GM18858 (cell line): ENCODE measurements around the gene WDR77.

Experiments used
- ATAC-seq: cut with Tn5 transposase; IDR thresholded peaks from one replicate; pipeline ENCODE4 v1.9.1; 2021; ENCODE audit not compliant: unreplicated experiment

Gene WDR77

DNA sequence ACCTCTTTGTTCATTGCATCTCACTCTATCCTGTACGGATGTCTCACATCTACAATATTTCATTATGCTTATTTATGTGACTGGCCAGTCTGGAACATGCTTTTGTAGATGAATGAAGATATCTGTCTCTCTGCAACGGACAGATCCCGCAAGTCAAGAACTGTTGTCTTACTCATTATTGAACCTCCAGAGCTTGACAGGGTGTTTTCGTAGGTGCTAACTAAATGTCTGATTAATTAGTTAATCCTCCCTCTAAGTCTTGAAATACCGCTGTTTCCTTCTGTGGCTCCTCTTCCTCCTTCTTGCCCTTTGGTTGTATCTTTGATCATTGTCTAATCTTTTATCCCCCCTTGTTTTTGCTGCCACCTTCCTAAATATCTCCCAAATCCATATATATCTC lies 21.5 kb upstream of the WDR77 start:
- ATAC-seq = no peak

- ATAC-seq = no peak
Observed at GRCh38 chr1:111469539-111469938, 20.5 kb upstream of the WDR77 start.

DNA sequence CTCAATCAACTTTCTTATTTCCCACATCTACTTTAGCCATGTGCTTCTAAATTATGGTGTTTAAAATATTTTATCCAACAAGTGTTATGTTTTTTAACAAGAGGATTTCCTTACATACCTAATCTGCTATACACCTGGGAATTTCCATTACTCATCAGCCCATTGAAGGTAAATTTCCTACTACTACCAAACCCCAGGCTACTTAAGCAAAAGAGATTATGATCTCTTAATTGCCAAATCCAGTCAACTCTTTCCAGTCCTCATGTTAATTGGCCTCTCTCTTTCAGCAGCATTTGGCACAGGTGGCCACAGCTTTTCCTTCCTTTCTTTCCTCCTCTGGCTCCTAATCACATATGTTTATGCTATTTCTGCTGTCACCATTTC lies 19.7 kb upstream of the WDR77 start:
- no peak for ATAC-seq

GRCh38 chr1:111467865-111468716 lies 19.0 kb upstream of the WDR77 start:
- no peak for ATAC-seq

GRCh38 chr1:111466480-111466879 lies 17.4 kb upstream of the WDR77 start:
- no peak for ATAC-seq

- ATAC-seq = no peak
Observed at GRCh38 chr1:111465754-111466153, 16.7 kb upstream of the WDR77 start.

DNA sequence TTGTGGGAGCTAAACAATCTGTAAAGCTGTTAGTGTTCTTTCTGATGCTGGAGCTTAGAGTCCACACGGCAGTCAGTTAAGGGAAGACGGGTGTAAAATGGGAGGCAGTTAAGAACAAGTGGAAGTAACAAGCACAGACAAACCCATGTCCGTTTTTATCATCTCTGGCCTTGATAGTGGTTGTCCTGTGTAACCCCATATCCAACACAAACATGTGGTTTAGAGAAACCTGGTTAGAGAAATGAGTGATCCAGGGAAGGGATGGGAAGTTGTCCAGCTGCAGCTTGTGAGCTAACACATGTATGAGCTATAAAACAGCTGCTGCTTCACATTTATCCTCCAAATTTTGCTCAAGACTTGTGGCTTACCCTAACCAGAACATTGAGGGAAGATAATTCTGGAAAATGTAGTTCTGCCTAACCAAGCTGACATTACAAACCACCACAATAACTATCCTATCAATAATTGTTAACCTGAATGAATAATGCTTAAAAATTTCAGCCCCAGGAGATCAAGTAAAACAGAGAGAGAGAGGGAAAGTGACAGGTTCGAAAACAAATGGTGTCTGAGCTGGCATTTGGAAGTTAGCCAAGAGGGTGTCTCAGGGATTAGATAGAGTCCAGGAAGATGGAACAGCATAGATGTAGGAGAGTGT lies 14.1 kb upstream of the WDR77 start:
- ATAC-seq = no peak

DNA sequence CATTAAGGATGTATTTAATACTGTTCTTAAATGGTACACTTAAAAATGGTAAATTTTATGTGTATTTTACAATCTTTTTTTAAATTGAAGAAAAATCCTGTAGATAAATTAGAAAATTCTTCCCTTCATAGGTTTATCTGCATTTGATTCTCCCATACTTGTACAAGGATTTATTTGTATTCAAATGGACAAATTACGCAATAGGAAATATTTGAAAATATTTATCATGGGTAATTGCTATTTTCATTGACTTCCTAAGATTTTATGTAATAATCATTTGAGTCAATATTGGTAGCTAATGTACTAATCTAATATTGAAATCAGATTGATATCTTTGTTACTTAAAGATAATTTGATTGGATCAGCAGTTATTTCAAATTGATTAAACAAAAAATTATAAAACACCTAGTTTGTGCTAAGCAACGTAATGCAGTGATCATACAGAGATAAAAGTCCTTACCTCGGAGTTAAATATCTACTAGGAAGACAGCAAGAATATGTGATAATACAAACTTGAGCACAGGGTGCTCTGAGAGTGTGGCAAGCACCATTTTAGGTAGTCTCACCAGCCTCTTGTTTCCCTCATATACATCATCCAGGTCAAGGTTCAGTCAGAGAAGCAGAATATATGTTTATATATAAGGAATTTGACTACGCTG lies 13.4 kb upstream of the WDR77 start:
- ATAC-seq = no peak

DNA sequence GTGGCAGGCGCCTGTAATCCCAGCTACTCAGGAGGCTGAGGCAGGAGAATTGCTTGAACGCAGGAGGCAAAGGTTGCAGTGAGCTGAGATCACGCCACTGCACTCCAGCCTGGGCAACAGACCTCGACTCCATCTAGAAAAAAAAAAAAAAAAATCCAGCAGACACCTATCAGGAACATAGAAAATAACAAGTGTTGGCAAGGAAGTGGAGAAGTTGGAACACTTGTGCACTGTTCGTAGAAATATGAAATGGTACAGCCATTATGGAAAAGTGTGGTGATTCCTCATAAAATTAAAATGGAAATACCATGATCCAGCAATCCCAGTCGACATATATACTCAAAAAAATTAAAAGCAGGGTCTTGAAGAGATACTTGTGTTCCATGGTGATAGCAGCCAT lies 12.7 kb upstream of the WDR77 start:
- no peak for ATAC-seq

DNA sequence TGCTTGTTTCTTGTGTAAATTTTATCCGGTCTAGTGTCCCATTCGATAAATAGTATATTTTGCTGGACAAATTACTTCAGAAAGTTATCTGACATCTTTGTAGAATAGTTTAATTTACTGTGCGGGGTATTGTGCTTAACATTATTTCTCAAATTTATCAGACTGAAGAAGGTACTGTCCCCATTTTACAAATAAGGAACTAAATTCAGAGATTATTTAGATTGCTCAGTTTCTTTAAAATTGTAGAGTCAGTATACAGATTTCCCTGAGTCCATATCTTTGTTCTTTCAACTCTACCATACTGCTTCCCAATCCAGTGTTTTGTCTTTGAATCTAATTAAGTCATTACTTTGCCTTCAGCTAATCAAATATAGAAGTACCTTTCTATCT lies 6.6 kb upstream of the WDR77 start:
- ATAC-seq = no peak

GRCh38 chr1:111454859-111455641 lies 6.0 kb upstream of the WDR77 start:
- ATAC-seq = no peak

- no peak for ATAC-seq
Observed at GRCh38 chr1:111453706-111454105, 4.7 kb upstream of the WDR77 start.

GRCh38 chr1:111452581-111452980 lies 3.5 kb upstream of the WDR77 start:
- no peak for ATAC-seq

DNA sequence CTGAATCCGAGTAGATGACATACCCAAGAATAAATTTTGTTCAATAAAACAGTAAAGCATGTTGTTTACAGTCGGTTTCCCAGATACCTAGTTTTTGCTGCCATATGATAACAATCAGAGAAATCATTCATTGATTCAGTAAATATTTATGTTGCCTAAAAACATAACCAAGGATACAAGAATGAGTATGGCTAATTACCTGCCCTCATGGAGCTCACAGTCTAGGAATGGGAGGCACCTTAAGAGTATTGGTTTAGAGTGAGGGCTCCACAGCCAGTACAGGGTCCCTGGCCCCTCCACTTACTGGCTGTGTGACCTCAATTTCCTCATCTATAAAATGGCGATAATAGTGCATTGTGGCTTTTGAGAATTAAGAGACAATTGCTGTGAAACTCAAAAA lies 1.1 kb upstream of the WDR77 start:
- no peak for ATAC-seq

DNA sequence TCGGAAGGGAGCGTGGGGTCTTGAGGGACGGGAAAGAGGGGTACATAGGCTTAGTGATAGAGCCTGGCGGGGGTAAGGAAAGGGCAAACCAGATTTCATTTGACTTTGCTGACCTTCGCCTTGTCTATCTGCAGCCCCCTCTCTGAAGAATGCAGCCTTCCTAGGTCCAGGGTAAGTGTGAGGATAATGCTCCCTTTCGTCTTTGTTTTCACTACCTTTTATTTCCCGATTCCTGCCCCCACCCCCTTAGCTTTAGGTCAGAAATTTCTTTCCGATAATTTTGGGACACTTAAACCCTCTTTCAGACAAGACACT lies 604 bp upstream of the WDR77 start:
- no peak for ATAC-seq

GRCh38 chr1:111448482-111448917 lies 556 bp downstream of the WDR77 start:
- ATAC-seq = no peak

GRCh38 chr1:111446967-111447892 lies 1.8 kb downstream of the WDR77 start:
- ATAC-seq = no peak

- no peak for ATAC-seq
Observed at GRCh38 chr1:111446546-111446945, 2.5 kb downstream of the WDR77 start.

GRCh38 chr1:111444031-111444430 lies 5.0 kb downstream of the WDR77 start:
- ATAC-seq = no peak

- no peak for ATAC-seq
Observed at GRCh38 chr1:111442457-111442856, 6.6 kb downstream of the WDR77 start.
